ENCODE results near the gene SLC19A3.

GRCh38 chr2:227766373-227766883 lies 48.6 kb upstream of the SLC19A3 start:
- TF ChIP-seq CTCF (IDR thresholded peaks at IDR 0.05) (peak; percentile 83 to 94 (median 90)), POLR2A (IDR thresholded peaks at IDR 0.05) (no peak)
